Large intestine (tissue), 3 donors: Measurements from ENCODE around the gene COQ9. TPM values are rescaled to one million over a fixed set of nuclear protein-coding genes. Genes with fewer than 3 reads are reported as not detected.

ENCODE experiments used
- DNase-seq, 2 donors: peaks; one replicate each; pipeline versions ENCODE4 v3.0.0 to v3.0.0-alpha.2; 2013
- H3K27ac ChIP-seq: one replicate; pipeline ENCODE4 v1.5.1; 2013; ENCODE audit warnings: low read length
- H3K27me3 ChIP-seq: 2 replicates; pipeline ENCODE4 v1.6.1; 2013; ENCODE audit warnings: low read length; ENCODE audit not compliant: control insufficient read depth, insufficient read depth
- H3K36me3 ChIP-seq: 2 replicates; pipeline ENCODE4 v1.6.1; 2013; ENCODE audit warnings: low read length; ENCODE audit not compliant: control insufficient read depth, insufficient read depth
- H3K4me1 ChIP-seq: one replicate; pipeline ENCODE4 v1.6.1; 2013; ENCODE audit warnings: low read length; ENCODE audit not compliant: control insufficient read depth, insufficient read depth
- H3K4me3 ChIP-seq: one replicate; pipeline ENCODE4 v1.5.1; 2013; ENCODE audit warnings: low read length
- H3K9me3 ChIP-seq: one replicate; pipeline ENCODE4 v1.6.1; 2013; ENCODE audit warnings: mild to moderate bottlenecking, low read depth, low read length, moderate library complexity; ENCODE audit not compliant: control insufficient read depth
- WGBS: methylation state at CpG from one replicate; pipeline ENCODE4 v1.1.5; 2013; ENCODE audit warnings: low lambda C conversion rate; ENCODE audit not compliant: insufficient coverage; 5-methylcytosine and 5-hydroxymethylcytosine counted together
- polyA plus RNA-seq: library from polyadenylated mRNA; unstranded; fragments of 120-200 nt; gene quantifications from one replicate; pipeline ENCODE4 v1.2.1, GENCODE V29; 2013

Gene COQ9
- polyA plus RNA-seq, 1 donor = 73.0 TPM

DNA sequence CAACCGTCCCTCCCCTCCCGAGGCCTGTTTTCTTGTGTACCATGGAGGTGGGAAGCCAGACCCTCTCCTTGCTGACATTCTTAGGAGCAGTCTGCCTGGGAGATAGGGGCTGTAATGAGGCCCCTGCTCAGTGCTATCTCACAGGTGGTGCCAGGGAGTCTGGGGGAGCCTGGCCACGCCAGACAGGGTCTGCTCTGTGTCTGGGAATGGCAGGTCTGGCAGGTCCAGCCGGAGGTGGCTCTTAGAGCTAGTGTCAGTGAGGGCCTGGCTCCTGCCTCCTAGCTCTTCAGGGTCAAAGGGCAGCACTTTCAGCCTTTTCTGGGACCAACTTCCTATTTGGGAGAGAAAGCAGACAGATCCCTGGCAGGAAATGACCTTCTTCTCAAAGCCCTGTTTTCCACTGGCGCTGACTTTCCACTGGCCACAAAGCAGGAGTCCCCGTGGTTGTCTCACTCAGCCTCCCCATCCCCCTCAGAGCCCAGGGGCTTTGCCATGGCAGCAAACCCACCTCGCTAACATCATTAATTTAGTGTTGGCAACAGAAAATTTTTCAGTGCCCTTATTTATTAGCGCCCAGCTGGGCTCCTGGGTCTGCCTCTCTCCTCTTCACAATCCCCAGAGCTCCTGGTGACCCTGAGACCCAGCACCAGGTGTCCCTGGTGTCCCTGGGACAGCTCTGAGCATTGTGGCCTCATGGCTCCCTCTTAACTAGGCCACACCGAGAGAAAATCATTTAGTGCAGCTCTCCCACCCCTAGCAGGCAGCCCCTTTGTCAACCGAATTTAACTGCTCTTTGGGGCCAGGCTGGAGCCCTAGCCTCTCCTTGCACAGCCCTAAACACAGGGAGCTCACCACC, 63.0 kb downstream of the COQ9 start:
- no peak for DNase-seq

More for the DNA sequence above, 63.0 kb downstream of the COQ9 start:
- peaks cover 73% of the 10 kb centered on the region for H3K4me1 ChIP-seq
- no peak overlapping the region for H3K4me3 ChIP-seq
- H3K27ac ChIP-seq = peak overlapping the region; percentile 2
- H3K36me3 ChIP-seq = no peaks in the 10 kb centered on the region
- peaks cover 2% of the 10 kb centered on the region for H3K9me3 ChIP-seq
- WGBS = no CpG with 5 or more reads among the region's 10 CpGs
- H3K27me3 ChIP-seq = no peaks in the 10 kb centered on the region

Other genes starting within 250 kb of the COQ9 start
- 44.5 TPM for gene ARL2BP, start 202.2 kb upstream of the COQ9 start, polyA plus RNA-seq
- 117 TPM for gene PLLP, start 162.8 kb upstream of the COQ9 start, polyA plus RNA-seq
- gene CCL22, start 88.7 kb upstream of the COQ9 start, polyA plus RNA-seq = 0.30 TPM
- 30.6 TPM for gene CX3CL1, start 75.0 kb upstream of the COQ9 start, polyA plus RNA-seq
- gene CCL17, start 42.7 kb upstream of the COQ9 start, polyA plus RNA-seq = 0.30 TPM
- gene CIAPIN1, start 94 bp upstream of the COQ9 start, polyA plus RNA-seq = 52.8 TPM
- gene POLR2C, start 15.2 kb downstream of the COQ9 start, polyA plus RNA-seq = 76.6 TPM
- 113 TPM for gene DOK4, start 39.0 kb downstream of the COQ9 start, polyA plus RNA-seq
- 5.6 TPM for gene CCDC102A, start 89.1 kb downstream of the COQ9 start, polyA plus RNA-seq
- 9.1 TPM for gene ADGRG5, start 95.2 kb downstream of the COQ9 start, polyA plus RNA-seq
- 102 TPM for gene ADGRG1, start 181.2 kb downstream of the COQ9 start, polyA plus RNA-seq
- 1.7 TPM for gene ADGRG3, start 220.8 kb downstream of the COQ9 start, polyA plus RNA-seq
- 0.22 TPM for gene DRC7, start 247.3 kb downstream of the COQ9 start, polyA plus RNA-seq